IMR-90 (cell line): ENCODE results near the gene RGS17. TPM values are rescaled to one million over a fixed set of nuclear protein-coding genes. Genes with fewer than 3 reads are reported as not detected.

Experiments
- ATAC-seq: fragments of 200-7000 bp; cut with Tn5 transposase; 2 replicates; pipeline ENCODE4 v1.9.1; 2020; ENCODE audit warnings: low read depth, mild to moderate bottlenecking, moderate library complexity
- BruUV-seq: library from RNA; stranded (reverse); fragments of 400-500 nt; replicated peaks from 2 replicates; lab custom pipeline; 2021; lab: Mats Ljungman, UMichigan
- CTCF ChIA-PET: fragments of 300-600 bp; formaldehyde crosslinking; extraction: SDS; loops from one replicate; lab custom pipeline; 2021; ENCODE audit warnings: antibody characterized with exemption; lab: Yijun Ruan, JAX
- POLR2A ChIA-PET: fragments of 300-600 bp; sonication (Branson Sonifier 250); formaldehyde crosslinking; loops from one replicate; lab custom pipeline; 2022; ENCODE audit warnings: antibody characterized with exemption; ENCODE audit not compliant: unreplicated experiment; lab: Charles Lee
- DNase-seq: peaks from one replicate; pipeline ENCODE4 v3.0.0; 2013
- H2AFZ ChIP-seq: replicated peaks from 2 replicates; pipeline ENCODE3; 2013; ENCODE audit warnings: low read length, mild to moderate bottlenecking; ENCODE audit not compliant: poor library complexity
- H2AK5ac ChIP-seq: 2 replicates; pipeline ENCODE4 v1.6.1; 2013; ENCODE audit warnings: low read depth, low read length, inconsistent platforms
- H2AK9ac ChIP-seq: replicated peaks from 2 replicates; pipeline ENCODE3; 2013; ENCODE audit warnings: mild to moderate bottlenecking, low read depth, low read length, moderate library complexity; ENCODE audit not compliant: poor library complexity
- H2BK120ac ChIP-seq: 2 replicates; pipeline ENCODE4 v1.6.1; 2013; ENCODE audit warnings: low read depth, low read length, inconsistent platforms
- H2BK15ac ChIP-seq: 3 replicates; pipeline ENCODE4 v1.6.1; 2013; ENCODE audit warnings: low read depth, low read length, inconsistent platforms
- H2BK20ac ChIP-seq: 2 replicates; pipeline ENCODE4 v1.6.1; 2013; ENCODE audit warnings: low read depth, mild to moderate bottlenecking, inconsistent platforms, low read length, moderate library complexity
- H2BK5ac ChIP-seq: 2 replicates; pipeline ENCODE4 v1.6.1; 2013; ENCODE audit warnings: mild to moderate bottlenecking, low read depth, low read length, inconsistent platforms; ENCODE audit not compliant: poor library complexity, severe bottlenecking
- H3K14ac ChIP-seq: replicated peaks from 2 replicates; pipeline ENCODE4 v1.6.1; 2013; ENCODE audit warnings: low read depth, low read length, inconsistent platforms
- H3K18ac ChIP-seq: 2 replicates; pipeline ENCODE4 v1.6.1; 2013; ENCODE audit warnings: low read depth, low read length, control low read depth
- H3K23ac ChIP-seq: 2 replicates; pipeline ENCODE4 v1.6.1; 2013; ENCODE audit warnings: low read depth, low read length, inconsistent platforms
- H3K27ac ChIP-seq: 2 replicates; pipeline ENCODE4 v1.5.1; 2013; ENCODE audit warnings: mild to moderate bottlenecking, control low read depth, low read length; ENCODE audit not compliant: insufficient read depth
- H3K27me3 ChIP-seq: 2 replicates; pipeline ENCODE4 v1.6.1; 2013; ENCODE audit warnings: low read length; ENCODE audit not compliant: control insufficient read depth, insufficient read depth
- H3K36me3 ChIP-seq: 2 replicates; pipeline ENCODE4 v1.6.1; 2013; ENCODE audit warnings: low read length, mixed read lengths; ENCODE audit not compliant: control insufficient read depth, insufficient read depth
- H3K4ac ChIP-seq: 2 replicates; pipeline ENCODE4 v1.6.1; 2013; ENCODE audit warnings: low read depth, low read length, inconsistent platforms
- H3K4me1 ChIP-seq: 2 replicates; pipeline ENCODE4 v1.6.1; 2013; ENCODE audit warnings: low read length, mixed read lengths; ENCODE audit not compliant: control insufficient read depth, insufficient read depth
- H3K4me2 ChIP-seq: 2 replicates; pipeline ENCODE4 v1.6.1; 2013; ENCODE audit warnings: low read depth, mild to moderate bottlenecking, control low read depth, low read length, moderate library complexity
- H3K4me3 ChIP-seq: 2 replicates; pipeline ENCODE4 v1.5.1; 2013; ENCODE audit warnings: low read depth, mild to moderate bottlenecking, control low read depth, low read length, moderate library complexity; ENCODE audit not compliant: insufficient read depth
- H3K56ac ChIP-seq: 2 replicates; pipeline ENCODE4 v1.6.1; 2013; ENCODE audit warnings: low read length, inconsistent platforms; ENCODE audit not compliant: insufficient read depth; ENCODE audit errors: extremely low read depth
- H3K79me1 ChIP-seq, 2 experiments: 2 replicates each; pipeline ENCODE4 v1.6.1; 2013; ENCODE audit warnings: low read length in 2 of 2, inconsistent platforms in 1 of 2, low read depth in 1 of 2
- H3K9ac ChIP-seq: 2 replicates; pipeline ENCODE4 v1.6.1; 2013; ENCODE audit warnings: low read depth, low read length, control low read depth
- H3K9me1 ChIP-seq: 2 replicates; pipeline ENCODE4 v1.6.1; 2013; ENCODE audit warnings: low read length, inconsistent platforms; ENCODE audit not compliant: insufficient read depth
- H3K9me3 ChIP-seq: 2 replicates; pipeline ENCODE4 v1.6.1; 2013; ENCODE audit warnings: low read length; ENCODE audit not compliant: control insufficient read depth, insufficient read depth
- H4K20me1 ChIP-seq: 2 replicates; pipeline ENCODE4 v1.6.1; 2013; ENCODE audit warnings: low read length, inconsistent platforms; ENCODE audit not compliant: insufficient read depth
- H4K5ac ChIP-seq: 2 replicates; pipeline ENCODE4 v1.6.1; 2013; ENCODE audit warnings: mild to moderate bottlenecking, low read depth, low read length, control low read depth
- H4K8ac ChIP-seq, 2 experiments: 2 replicates each; pipeline ENCODE4 v1.6.1; 2013; ENCODE audit warnings: low read depth in 2 of 2, low read length in 2 of 2, control low read depth in 1 of 2, inconsistent platforms in 1 of 2
- H4K91ac ChIP-seq: 2 replicates; pipeline ENCODE4 v1.6.1; 2013; ENCODE audit warnings: low read depth, low read length, inconsistent platforms; ENCODE audit not compliant: insufficient read depth
- MAZ ChIP-seq: IDR thresholded peaks from 2 replicates; pipeline ENCODE4 v1.6.1; 2012; ENCODE audit warnings: low read depth, mild to moderate bottlenecking, low read length, improper control_type of control experiment, moderate library complexity, borderline replicate concordance
- MXI1 ChIP-seq: IDR thresholded peaks from 2 replicates; pipeline ENCODE4 v1.6.1; 2012; ENCODE audit warnings: low read depth, mild to moderate bottlenecking, low read length, moderate library complexity, borderline replicate concordance
- NFE2L2 ChIP-seq: fragments of 150-350 bp; IDR thresholded peaks from 2 replicates; pipeline ENCODE4 v1.6.1; 2016; ENCODE audit warnings: low read depth, mild to moderate bottlenecking, low read length
- POLR2A ChIP-seq: IDR thresholded peaks from 2 replicates; pipeline ENCODE4 v1.6.1; 2012; ENCODE audit warnings: mild to moderate bottlenecking, low read depth, low read length
- WGBS, 2 experiments: methylation state at CpG; one replicate each; pipeline versions ENCODE4 v1.1.5 to v1.1.7; 2013; ENCODE audit warnings: missing lambda C conversion rate in 2 of 2; ENCODE audit not compliant: insufficient read length in 1 of 2; ENCODE audit errors: extremely low coverage in 2 of 2; 5-methylcytosine and 5-hydroxymethylcytosine counted together
- dilution Hi-C: fragments of 300-500 bp; cut with HindIII; formaldehyde crosslinking; loops from one replicate; pipeline ENCODE4 v1.14.3; 2018; ENCODE audit warnings: low sequenced_read_pairs; ENCODE audit not compliant: unreplicated experiment
- in situ Hi-C: fragments of 300-500 bp; cut with MboI; formaldehyde crosslinking; loops from 3 replicates; pipeline ENCODE4 v1.14.3; 2019; ENCODE audit warnings: low sequenced_read_pairs, inconsistent platforms, mixed read lengths
- intact Hi-C: fragments of 100-400 bp; cut with micrococcal nuclease; formaldehyde crosslinking; loops from 2 replicates; pipeline ENCODE4 v1.10.0; 2022
- polyA plus RNA-seq, 3 experiments: library from polyadenylated mRNA; depleted of rRNA; stranded (reverse); fragments of >200 nt; gene quantifications; 2 replicates each; pipeline ENCODE4 v1.2.3, GENCODE V29; 2012; ENCODE audit warnings: low replicate concordance in 1 of 3
- total RNA-seq: library from RNA; depleted of rRNA; stranded (reverse); fragments of >200 nt; gene quantifications from 2 replicates; pipeline ENCODE4 v1.2.3, GENCODE V29; 2012

RGS17 gene
- total and polyA plus RNA-seq, 2 of the 4 experiments (the other 2 are of a cell fraction) = 0.75 to 1.4 TPM

DNA sequence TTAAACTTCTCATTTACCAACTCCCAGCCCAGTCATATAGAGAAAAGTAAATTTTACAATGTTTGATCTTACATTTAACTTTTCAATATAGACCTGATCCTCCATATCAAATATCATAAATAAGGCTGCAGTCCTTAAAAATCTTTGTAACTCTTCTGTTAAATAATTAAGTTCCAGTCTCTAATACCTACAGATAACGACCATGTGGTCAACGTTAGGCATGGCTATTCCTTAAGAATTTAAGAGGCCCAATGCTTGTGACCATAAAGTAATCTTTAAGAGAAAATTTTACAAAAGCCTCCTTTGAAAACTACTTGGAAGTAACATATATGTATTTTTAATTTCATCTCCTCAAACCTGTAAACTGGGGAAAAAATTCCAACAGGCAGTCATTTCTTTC lies 149.9 kb downstream of the RGS17 start:
- Histone ChIP-seq H2AK5ac (no peak overlapping the region), H3K79me1 (peaks cover 4 to 15% of the 10 kb centered on the region in 2 experiments; a peak in 2 of 4 replicates), H3K4me2 (peak overlapping the region; percentile 81), H3K9ac (peak overlapping the region; percentile 39; the same call in 1 of the 2 replicates), H3K9me1 (peaks cover 5% of the 10 kb centered on the region; the same call in 1 of the 2 replicates), H3K18ac (no peak overlapping the region), H3K4ac (no peak overlapping the region), H3K23ac (peak overlapping the region; percentile 61; the same call in 1 of the 2 replicates), H2BK5ac (peak overlapping the region; percentile 27), H3K4me1 (peaks cover 10% of the 10 kb centered on the region), H3K14ac (no peak overlapping the region), H3K27me3 (no peaks in the 10 kb centered on the region), H3K4me3 (peak overlapping the region; percentile 13; the same call in 1 of the 2 replicates), H4K8ac (no peak overlapping the region), H4K20me1 (peaks cover 19% of the 10 kb centered on the region), H4K5ac (no peak overlapping the region), H2BK120ac (no peak overlapping the region), H2BK15ac (no peak overlapping the region), H2AK9ac (no peak overlapping the region), H2BK20ac (no peak overlapping the region), H3K36me3 (no peaks in the 10 kb centered on the region; the same call in 1 of the 2 replicates), H4K91ac (no peak overlapping the region), H2AFZ (no peak overlapping the region), H3K27ac (no peak overlapping the region), H3K56ac (no peak overlapping the region), H3K9me3 (no peaks in the 10 kb centered on the region)
- DNase-seq (no peak), ATAC-seq (no peak)
- no TSS peak for BruUV-seq
- ChIA-PET POLR2A (no interaction called here), CTCF (interaction anchor here (0.6 kb wide), 2 partner anchors 44 to 206 kb away, joined by 3 read pairs; no protein-coding TSS in a partner anchor)
- WGBS, 2 experiments = no CpG with 5 or more reads among the region's 2 CpGs
- TF ChIP-seq MXI1 = no peak
- TF ChIP-seq POLR2A = no peak
- no peak for TF ChIP-seq MAZ
- TF ChIP-seq NFE2L2 = no peak
- intact Hi-C loops = loop anchor here (5.0 kb wide), 1 partner anchor 599 kb away; no protein-coding TSS in a partner anchor
- dilution Hi-C loops = no loop called here
- in situ Hi-C loops = no loop called here
